GM19035 (cell line): ENCODE measurements around the gene RAB40C.

Source experiments
- ATAC-seq: cut with Tn5 transposase; IDR thresholded peaks from one replicate; pipeline ENCODE4 v1.9.1; 2021; ENCODE audit not compliant: unreplicated experiment

RAB40C gene

GRCh38 chr16:610513-611381, 20.9 kb downstream of the RAB40C start:
- ATAC-seq: no peak

GRCh38 chr16:615122-615521, 25.3 kb downstream of the RAB40C start:
- ATAC-seq: no peak

- ATAC-seq: no peak
Observed at GRCh38 chr16:616733-617586, 27.1 kb downstream of the RAB40C start.

GRCh38 chr16:617855-618254, 28.0 kb downstream of the RAB40C start:
- ATAC-seq: no peak

GRCh38 chr16:619476-620100, 29.7 kb downstream of the RAB40C start:
- no peak for ATAC-seq

- no peak for ATAC-seq
Observed at GRCh38 chr16:620700-621525, 31.0 kb downstream of the RAB40C start.

- ATAC-seq: no peak
Observed at GRCh38 chr16:621526-622105, 31.8 kb downstream of the RAB40C start.

- ATAC-seq: no peak
Observed at GRCh38 chr16:622920-623280, 33.0 kb downstream of the RAB40C start.

- no peak for ATAC-seq
Observed at GRCh38 chr16:624526-625070, 34.7 kb downstream of the RAB40C start.

GRCh38 chr16:625117-625976, 35.5 kb downstream of the RAB40C start:
- no peak for ATAC-seq

GRCh38 chr16:625977-626765, 36.3 kb downstream of the RAB40C start:
- ATAC-seq: no peak

GRCh38 chr16:626787-627453, 37.1 kb downstream of the RAB40C start:
- ATAC-seq: no peak

GRCh38 chr16:627454-628239, 37.8 kb downstream of the RAB40C start:
- ATAC-seq: no peak

- ATAC-seq: no peak
Observed at GRCh38 chr16:628321-629061, 38.6 kb downstream of the RAB40C start.

GRCh38 chr16:629185-629832, 39.4 kb downstream of the RAB40C start:
- ATAC-seq: no peak

- no peak for ATAC-seq
Observed at GRCh38 chr16:629833-630248, 40.0 kb downstream of the RAB40C start.
